ENCODE measurements around the gene MCOLN1.

Gene MCOLN1

GRCh38 chr19:7504684-7505083 lies 17.7 kb upstream of the MCOLN1 start:
- no peak for DNase-seq

DNA sequence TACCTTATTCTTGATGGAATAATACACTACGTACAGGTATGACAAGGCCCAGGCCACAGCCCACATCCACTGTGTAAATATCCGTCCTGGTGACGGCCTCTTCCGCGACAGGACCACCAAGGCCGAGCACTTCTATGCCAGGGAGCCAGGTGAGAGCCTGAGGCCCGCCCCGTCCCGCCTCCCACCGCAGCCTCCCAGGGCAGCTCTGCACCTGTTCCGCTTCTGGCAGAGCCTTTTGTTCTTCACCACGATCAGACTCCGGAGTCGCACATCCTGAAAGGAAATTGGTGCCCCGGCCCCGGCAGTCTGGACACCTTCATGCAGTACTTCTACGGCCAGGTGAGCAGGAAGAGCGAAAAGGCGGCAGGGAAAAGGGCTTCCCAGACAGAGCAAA lies 17.1 kb upstream of the MCOLN1 start:
- no peak for DNase-seq

DNA sequence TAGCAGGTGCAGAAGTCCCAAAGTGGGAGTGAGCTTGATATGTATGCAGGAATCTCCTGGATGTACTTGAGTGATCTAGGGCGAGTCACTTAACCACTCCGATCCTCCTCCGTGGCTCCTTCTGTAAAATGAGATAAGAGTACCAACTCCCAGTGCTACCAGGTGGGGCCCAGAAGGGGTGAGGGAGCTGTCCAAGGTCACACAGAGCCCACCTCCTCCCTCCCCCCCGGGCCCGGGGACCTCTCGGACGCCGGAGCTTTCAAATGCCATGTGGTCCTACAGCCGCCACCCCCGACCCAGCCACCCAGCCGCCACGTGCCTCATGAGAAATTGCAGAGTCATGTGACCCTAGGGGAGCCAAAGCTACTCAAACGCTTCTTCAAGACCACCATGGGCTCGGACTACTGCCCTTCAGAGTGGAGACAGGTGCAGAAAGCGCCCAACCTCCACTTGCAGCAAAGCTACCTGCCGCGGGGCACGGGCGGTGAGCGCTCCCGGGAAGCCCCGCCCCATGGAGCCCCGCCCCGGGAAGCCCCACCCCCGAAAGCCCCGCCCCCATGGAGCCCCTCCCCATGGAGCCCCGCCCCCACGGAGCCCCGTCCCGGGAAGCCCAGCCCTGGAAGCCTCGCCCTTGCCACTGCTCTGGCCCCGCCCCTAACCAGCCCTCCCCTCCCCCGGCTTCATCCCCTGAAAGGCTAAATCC lies 16.6 kb upstream of the MCOLN1 start:
- no peak for DNase-seq

DNA sequence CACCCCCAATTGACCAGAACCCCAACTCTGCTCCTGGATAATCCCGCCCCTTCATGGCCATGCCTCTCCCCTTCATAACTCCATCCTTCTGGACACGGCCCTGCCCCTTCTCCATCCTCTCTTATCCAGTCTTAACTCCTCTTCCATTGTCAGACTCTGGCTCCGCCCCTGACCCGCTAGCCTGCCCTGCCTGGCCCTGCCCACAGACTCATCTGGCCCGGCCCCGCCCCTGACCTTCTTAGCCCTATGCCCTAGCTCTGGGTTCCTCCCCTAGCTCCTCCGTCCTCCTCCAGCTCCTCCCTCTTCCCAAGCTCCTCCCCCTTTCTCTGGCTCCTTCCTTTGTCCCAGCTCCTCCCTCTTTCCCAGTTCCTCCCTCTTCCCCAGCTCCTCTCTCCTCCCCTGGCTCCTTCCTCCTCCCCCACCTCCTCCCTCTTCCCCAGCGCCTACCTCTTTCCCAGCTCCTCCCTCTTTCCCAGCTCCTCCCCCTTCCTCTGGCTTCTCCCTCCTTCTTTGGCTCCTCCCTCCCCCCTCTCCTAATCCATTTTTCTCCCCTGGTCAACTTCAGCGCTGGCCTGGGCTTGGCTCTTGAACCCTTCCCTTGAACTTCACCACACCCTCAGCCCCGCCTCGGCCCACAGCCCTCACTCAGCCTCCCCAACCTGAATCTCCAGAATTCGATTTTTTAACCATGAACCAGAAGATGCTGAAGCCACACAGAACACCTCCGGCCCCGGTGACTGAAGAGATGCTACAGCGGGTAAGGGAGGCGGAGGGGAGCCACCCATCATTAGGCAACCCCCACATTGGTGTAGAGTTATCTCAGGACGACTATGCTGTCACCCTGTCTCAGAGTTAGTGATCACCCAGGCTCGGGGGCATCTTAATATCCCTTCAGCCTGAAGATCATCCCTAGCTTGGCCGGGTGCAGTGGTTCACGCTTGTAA lies 15.8 kb upstream of the MCOLN1 start:
- DNase-seq, result peak; percentile 50

DNA sequence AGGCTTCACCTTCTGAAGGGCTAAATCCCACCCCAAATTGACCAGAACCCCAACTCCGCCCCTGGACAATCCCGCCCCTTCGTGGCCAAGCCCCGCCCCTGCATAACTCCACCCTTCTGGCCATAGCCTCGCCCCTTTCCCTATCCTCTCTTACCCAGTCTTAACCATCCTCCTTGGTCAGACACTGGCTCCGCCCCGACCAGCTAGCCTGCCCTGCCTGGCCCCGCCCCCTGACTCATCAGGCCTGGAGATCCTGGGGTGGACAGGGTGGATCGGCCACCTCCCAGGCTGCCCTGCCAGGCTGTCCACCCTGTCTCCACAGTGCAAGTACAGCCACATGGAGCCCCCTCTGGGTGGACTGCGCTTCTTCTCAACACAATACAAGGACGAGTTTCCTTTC lies 14.5 kb upstream of the MCOLN1 start:
- no peak for DNase-seq

- no peak for DNase-seq
Observed at GRCh38 chr19:7509625-7510024, 12.8 kb upstream of the MCOLN1 start.

DNA sequence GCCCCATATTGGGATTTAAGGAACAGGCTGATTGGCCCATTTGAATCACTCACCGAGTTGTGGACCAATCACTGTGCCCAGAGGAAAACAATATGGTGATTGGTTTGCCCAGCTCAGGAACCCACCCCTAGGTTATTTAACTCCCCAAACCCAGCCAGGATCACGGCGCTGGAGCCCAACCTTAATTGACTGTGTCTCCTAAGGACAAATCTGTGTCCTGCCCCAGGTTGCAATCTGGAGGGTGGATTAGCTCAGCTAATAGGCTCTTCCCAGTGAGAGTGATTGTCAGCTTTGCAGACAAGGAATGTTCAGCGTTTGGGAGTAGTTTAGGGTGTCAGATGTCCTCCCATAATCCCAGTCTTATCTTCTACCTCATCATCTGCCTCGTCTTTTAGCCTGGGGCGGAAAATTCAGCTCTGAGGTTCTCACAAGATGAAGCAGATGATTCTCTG lies 10.0 kb upstream of the MCOLN1 start:
- DNase-seq, result no peak

DNA sequence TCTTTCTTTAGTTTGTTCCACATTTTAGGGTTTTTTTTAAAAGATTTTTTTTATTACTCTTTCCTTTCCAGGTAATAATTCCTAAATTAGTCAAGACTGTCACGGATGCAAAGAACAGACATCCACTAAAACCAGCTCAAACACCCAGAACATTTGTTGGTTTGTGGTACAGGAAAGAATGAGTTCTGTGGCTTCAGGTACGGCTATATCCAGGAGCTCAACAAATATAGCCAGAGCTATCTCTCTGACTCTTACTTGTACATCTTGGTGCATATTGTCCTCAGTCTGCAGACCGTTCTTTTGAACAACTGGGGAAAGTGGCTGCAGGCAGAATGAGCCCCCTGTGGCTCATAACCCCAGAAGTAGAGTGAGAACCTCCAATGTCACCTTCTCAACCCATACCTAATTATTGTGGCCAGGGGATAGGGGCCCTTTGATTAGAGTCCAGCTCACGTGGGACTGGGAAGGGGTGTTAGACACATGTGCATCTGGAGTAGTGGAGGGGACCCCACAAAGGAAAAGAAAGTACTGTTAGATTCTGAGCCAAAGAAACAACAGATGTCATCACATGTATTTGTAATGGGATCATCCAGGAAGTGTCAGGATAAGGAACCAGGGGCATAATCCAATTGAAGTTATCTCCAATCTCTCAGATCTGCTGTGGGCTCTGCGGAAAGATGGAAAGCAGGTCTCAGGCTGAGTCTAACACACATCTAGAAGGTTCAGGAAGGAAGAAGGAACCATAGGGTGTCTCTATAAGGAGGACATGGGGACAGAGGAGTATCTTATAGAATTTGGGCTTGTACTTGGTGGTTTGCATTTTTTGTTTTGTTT lies 8.4 kb upstream of the MCOLN1 start:
- DNase-seq, result no peak

DNA sequence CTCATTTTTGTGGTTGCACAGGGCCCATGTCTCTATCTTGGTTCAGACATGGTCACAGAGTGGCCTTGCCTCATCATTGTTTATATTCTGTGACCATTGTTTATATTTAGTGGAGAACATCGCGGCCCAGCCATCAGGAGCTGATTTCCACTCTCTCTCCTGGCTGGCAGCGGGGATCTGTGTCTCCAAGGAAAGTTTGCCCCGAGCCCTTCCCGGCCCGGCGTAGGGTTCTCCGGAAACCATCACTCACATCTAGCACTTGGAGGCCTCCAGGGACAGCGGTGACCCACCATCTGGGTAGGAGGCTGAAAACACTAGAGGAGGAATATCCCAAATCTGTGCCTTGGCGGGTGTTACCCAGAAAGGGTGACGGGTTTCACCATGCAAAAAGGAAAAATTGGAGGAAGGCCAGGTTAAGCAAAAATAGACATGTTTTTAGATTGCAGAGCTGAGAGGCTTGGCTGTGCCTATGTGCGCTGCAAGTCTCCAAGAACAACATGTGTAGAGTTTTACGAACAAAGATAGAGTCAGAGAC lies 7.2 kb upstream of the MCOLN1 start:
- no peak for DNase-seq

DNA sequence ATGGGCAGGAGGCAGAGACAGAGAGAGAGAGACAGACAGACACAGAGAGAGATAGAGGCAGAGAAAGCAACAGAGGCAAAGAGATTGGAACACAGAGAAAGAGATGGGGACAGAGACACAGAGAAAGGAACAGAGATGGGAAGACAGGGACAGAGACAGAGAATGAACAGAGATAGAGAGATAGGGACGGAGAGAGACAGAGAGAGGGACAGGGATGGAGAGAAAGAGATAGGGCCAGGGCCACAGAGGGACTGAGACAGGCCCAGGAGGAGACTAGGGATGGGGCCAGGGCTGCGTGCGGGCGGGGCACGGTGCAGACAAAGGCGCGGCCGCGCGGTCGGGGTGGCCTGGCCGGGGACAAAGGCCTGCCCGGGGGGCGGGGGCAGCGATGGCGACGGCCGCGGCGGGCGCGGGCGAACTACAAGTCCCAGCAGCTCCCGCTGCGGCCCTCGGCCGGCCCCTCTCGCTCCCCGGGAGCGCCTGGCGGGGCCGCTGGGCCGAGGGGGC lies 6.7 kb upstream of the MCOLN1 start, which contains the start of gene ZNF358:
TSS of gene ZNF358 (plus strand) at position 459 of the 507 bp plus-strand sequence. CDS start 3,140 bp downstream, outside the sequence.
- peak; percentile 51 for DNase-seq

DNA sequence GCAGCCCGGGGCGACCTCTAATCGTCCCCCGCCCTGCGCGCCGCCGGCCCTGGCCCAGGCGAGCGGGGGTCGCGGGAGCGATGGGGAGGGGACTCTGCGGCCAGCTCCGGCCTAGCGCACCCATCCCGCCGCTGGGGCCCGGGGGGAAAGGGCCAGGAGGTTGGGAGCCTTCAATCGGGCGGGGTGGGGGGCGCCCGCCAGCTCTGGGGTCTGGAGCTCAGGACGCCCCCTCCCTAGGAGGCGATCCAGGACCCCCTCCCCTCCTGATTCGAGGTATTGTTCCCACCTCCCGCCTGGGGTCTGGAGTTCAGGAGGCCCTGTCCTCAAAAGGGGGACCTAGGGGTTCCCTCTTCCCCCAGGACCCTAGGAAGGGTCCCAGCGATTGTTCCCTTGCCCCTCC lies 6.1 kb upstream of the MCOLN1 start:
- no peak for DNase-seq

GRCh38 chr19:7516878-7517277 lies 5.5 kb upstream of the MCOLN1 start:
- DNase-seq, result no peak

DNA sequence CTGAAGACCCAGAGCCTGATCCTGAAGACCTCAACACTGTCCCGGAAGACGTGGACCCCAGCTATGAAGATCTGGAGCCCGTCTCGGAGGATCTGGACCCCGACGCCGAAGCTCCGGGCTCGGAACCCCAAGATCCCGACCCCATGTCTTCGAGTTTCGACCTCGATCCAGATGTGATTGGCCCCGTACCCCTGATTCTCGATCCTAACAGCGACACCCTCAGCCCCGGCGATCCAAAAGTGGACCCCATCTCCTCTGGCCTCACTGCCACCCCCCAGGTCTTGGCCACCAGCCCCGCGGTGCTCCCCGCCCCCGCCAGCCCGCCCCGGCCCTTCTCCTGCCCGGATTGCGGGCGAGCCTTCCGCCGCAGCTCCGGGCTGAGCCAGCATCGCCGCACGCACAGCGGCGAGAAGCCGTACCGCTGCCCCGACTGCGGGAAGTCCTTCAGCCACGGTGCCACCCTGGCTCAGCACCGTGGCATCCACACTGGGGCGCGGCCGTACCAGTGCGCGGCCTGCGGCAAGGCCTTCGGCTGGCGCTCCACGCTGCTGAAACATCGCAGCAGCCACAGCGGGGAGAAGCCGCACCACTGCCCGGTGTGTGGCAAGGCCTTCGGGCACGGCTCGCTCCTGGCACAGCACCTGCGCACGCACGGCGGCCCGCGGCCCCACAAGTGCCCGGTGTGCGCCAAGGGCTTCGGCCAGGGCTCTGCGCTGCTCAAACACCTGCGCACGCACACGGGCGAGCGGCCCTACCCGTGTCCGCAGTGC lies 2.9 kb upstream of the MCOLN1 start:
- no peak for DNase-seq

GRCh38 chr19:7520131-7521051 lies 2.0 kb upstream of the MCOLN1 start:
- DNase-seq, result no peak

DNA sequence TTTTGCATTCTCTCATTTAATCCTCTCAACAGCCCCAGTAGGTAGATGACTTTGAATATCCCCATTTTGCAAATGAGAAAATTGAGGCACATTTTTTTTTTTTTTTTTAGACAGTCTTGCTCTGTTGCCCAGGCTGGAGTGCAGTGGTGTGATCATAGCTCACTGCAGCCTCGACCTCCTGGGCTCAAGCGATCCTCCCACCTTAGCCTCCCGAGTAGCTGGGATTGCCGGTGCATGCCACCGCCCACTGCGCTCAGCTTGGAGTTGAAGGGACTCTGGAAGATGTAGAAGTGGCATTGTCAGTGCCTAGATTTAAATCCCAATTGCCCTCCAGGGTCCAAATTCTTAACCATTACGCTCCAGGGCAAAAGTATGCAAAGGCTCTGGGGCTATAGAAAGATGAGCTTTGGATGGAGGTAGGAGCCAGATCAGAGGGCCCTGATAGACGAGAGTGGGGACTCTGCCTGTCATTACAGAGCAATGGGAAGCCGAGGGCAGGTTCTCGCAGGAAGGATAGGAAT lies 813 bp upstream of the MCOLN1 start:
- DNase-seq, result no peak

DNA sequence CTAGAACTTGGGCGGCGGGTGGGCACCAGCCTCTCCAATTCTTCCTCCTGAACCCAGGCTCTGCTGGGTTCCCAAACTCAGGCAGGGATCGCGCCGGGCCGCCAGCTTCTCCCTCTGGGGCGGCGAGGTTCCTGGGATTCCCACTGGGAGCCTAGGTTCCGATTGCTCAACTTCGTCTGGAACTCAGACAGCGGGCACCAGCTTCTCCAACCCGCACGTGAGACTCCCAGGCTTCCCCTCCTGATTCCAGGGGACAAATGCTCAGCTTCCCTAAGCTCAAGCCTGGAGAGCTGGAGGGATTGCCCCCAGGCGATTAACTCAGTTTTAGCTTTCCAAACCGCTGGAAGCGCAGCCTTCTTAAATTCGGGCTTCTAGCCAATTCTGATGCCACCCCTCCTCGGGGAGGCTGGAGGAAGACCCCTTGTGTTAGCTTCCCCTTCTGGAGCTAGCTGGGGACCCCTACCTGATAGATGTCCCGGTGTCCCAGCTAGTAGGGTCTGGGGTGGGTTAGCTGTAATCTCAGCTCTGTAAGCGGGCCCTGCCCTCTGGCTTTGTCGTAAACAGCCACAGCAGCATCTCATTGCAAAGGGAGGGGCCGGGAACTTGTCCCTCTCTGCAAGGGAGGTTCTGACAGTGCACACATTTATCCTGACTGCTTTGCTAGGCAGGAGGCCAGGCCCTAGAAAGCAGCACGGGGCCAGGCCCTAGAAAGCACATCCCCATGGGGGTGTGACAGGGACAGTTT lies 671 bp downstream of the MCOLN1 start:
- no peak for DNase-seq

- no peak for DNase-seq
Observed at GRCh38 chr19:7524523-7524922, 2.1 kb downstream of the MCOLN1 start.

- DNase-seq, result no peak
Observed at GRCh38 chr19:7524992-7525739, 2.7 kb downstream of the MCOLN1 start.
